GM19240 (cell line): Measurements from ENCODE around the gene RNF215.

Source experiments
- DNase-seq: peaks from one replicate; pipeline ENCODE4 v3.0.0; 2011; ENCODE audit warnings: low spot score; ENCODE audit not compliant: insufficient read length

RNF215 gene

GRCh38 chr22:30334646-30335045 lies 52.6 kb downstream of the RNF215 start:
- DNase-seq, result no peak

GRCh38 chr22:30333707-30334087 lies 53.5 kb downstream of the RNF215 start:
- DNase-seq, result no peak

- DNase-seq, result no peak
Observed at GRCh38 chr22:30332994-30333706, 54.1 kb downstream of the RNF215 start.

GRCh38 chr22:30332551-30332950 lies 54.7 kb downstream of the RNF215 start:
- no peak for DNase-seq
